Measurements from ENCODE around the gene TADA2A. TPM values are rescaled to one million over a fixed set of nuclear protein-coding genes. Genes with fewer than 3 reads are reported as not detected.
"Not testable (repeated sequence)": the region's sequence is repeated elsewhere in the genome, so short reads cannot be mapped to it uniquely, and the experiment has no call there.

The TADA2A gene
- total RNA-seq, 2 experiments from 2014 or later = 41.6 to 41.8 TPM

DNA sequence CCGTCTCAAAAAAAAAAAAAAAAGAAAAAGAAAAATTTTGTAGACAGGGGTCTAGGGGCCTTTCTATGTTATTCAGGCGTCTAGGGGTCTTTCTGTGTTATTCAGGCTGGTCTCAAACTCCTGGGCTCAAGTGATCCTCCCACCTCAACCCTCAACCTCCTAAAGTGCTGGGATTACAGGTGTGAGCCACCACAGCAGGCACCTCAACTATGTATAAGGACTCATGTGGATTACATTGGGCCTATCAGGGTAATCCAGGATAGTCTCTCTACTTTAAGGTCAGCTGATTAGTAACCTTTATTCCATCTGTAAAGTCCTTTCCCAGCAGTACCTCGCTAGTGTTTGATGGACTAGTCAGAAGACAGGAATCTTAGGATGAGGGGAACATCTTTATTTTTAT, 22.4 kb downstream of the TADA2A start:
- no peak for DNase-seq
- peaks cover 41% of the 10 kb centered on the region for H3K36me3 Mint-ChIP-seq
- H3K4me1 Mint-ChIP-seq = peaks cover 27% of the 10 kb centered on the region
- no peaks in the 10 kb centered on the region for H3K27me3 Mint-ChIP-seq
- H3K9me3 Mint-ChIP-seq = no peaks in the 10 kb centered on the region
- H3K27ac Mint-ChIP-seq = peak overlapping the region; percentile 95
- H3K4me3 Mint-ChIP-seq = no peak overlapping the region

DNA sequence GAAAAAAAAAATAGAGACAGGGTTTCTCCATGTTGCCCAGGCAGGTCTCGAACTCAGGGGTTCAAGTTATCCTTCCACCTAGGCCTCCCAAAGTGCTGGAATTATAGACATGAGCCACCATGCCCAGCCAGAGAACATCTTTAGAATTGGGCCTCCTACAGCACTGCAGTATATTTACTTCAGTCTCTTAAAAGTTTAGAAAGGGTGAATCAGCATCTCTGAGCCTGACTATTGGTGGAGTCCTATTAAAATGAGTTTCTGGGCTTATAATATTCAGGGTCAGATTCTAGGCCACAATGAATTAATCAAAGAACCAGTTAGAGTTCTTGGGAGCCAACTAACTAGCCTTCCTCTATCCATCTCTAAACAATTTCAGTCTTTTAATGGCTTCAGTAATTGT, 22.8 kb downstream of the TADA2A start:
- no peak for DNase-seq
- Mint-ChIP-seq H3K4me1 (peaks cover 27% of the 10 kb centered on the region), H3K27ac (peak overlapping the region; percentile 95), H3K36me3 (peaks cover 44% of the 10 kb centered on the region), H3K9me3 (no peaks in the 10 kb centered on the region), H3K27me3 (no peaks in the 10 kb centered on the region), H3K4me3 (peak overlapping the region; percentile 54)

- Mint-ChIP-seq H3K36me3 (peaks cover 42% of the 10 kb centered on the region), H3K27me3 (no peaks in the 10 kb centered on the region), H3K4me1 (peaks cover 27% of the 10 kb centered on the region), H3K4me3 (peak overlapping the region; percentile 54), H3K9me3 (no peaks in the 10 kb centered on the region), H3K27ac (peak overlapping the region; percentile 95)
- DNase-seq = no peak
These were observed 23.5 kb downstream of the TADA2A start for GRCh38 chr17:37430051-37430627.

GRCh38 chr17:37432671-37433070, 26.0 kb downstream of the TADA2A start:
- Mint-ChIP-seq H3K4me1 (peaks cover 27% of the 10 kb centered on the region), H3K27ac (no peak overlapping the region), H3K36me3 (peaks cover 34% of the 10 kb centered on the region), H3K27me3 (no peaks in the 10 kb centered on the region), H3K4me3 (no peak overlapping the region), H3K9me3 (no peaks in the 10 kb centered on the region)
- no peak for DNase-seq

- H3K36me3 Mint-ChIP-seq = peaks cover 26% of the 10 kb centered on the region
- H3K4me3 Mint-ChIP-seq = no peak overlapping the region
- H3K4me1 Mint-ChIP-seq = peaks cover 4% of the 10 kb centered on the region
- H3K27ac Mint-ChIP-seq = no peak overlapping the region
- DNase-seq = no peak
- H3K9me3 Mint-ChIP-seq = no peaks in the 10 kb centered on the region
- H3K27me3 Mint-ChIP-seq = no peaks in the 10 kb centered on the region
These were observed 31.5 kb downstream of the TADA2A start for GRCh38 chr17:37438141-37438540.

DNA sequence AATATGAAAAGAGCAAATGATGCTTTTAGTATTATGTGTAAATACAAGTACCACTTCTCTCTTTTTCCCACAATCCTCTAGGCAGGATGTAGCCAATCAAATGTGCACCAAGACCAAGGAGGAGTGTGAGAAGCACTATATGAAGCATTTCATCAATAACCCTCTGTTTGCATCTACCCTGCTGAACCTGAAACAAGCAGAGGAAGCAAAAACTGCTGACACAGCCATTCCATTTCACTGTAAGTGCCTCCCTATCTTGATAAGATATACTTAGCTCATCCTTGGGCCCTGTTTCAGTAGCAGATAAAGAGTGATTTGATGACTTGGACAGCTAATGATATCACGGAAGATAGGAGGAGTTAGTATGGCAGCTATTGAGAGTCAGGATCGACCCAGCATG, 33.7 kb downstream of the TADA2A start:
- Mint-ChIP-seq H3K4me3 (no peak overlapping the region), H3K9me3 (no peaks in the 10 kb centered on the region), H3K27ac (no peak overlapping the region), H3K27me3 (no peaks in the 10 kb centered on the region), H3K4me1 (peaks cover 3% of the 10 kb centered on the region), H3K36me3 (peaks cover 20% of the 10 kb centered on the region)
- DNase-seq = no peak

DNA sequence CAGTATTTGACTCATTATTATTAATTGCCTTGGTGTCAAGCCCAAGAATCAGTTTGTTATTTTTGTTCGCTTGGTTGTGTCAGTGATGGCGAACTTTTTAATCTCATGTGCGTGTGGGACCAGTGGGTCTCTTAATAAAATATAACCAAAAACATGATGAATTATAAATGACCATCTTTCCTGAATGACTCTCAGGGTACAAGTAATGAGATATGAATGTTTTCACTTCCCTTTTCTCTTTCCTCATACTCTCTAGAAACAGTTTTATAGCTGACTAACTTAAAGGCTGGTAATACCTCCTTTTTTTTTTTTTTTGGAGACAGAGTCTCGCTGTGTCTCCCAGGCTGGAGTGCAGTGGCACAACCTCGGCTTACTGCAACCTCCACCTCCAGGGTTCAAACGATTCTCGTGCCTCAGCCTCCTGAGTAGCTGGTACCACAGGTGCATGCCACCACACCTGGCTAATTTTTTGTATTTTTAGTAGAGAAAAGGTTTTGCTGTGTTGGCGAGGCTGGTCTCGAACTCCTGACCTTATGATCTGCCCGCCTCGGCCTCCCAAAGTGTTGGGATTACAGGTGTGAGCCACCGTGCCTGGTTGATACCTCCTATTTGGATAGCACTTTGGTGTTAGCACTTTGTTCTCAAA, 34.8 kb downstream of the TADA2A start:
- peaks cover 23% of the 10 kb centered on the region for H3K36me3 Mint-ChIP-seq
- H3K27ac Mint-ChIP-seq, H3K27me3 Mint-ChIP-seq, DNase-seq, H3K4me3 Mint-ChIP-seq, H3K9me3 Mint-ChIP-seq, H3K4me1 Mint-ChIP-seq: not testable (repeated sequence)

GRCh38 chr17:37446027-37446426, 39.3 kb downstream of the TADA2A start:
- no peak overlapping the region for H3K4me3 Mint-ChIP-seq
- no peaks in the 10 kb centered on the region for H3K27me3 Mint-ChIP-seq
- H3K4me1 Mint-ChIP-seq = peaks cover 2% of the 10 kb centered on the region
- no peak for DNase-seq
- no peak overlapping the region for H3K27ac Mint-ChIP-seq
- H3K36me3 Mint-ChIP-seq = peaks cover 19% of the 10 kb centered on the region
- H3K9me3 Mint-ChIP-seq = no peaks in the 10 kb centered on the region

- Mint-ChIP-seq H3K36me3 (peaks cover 20% of the 10 kb centered on the region), H3K4me1 (peaks cover 2% of the 10 kb centered on the region), H3K27me3 (no peaks in the 10 kb centered on the region), H3K4me3 (no peak overlapping the region), H3K27ac (no peak overlapping the region), H3K9me3 (no peaks in the 10 kb centered on the region)
- DNase-seq = no peak
These were observed 41.0 kb downstream of the TADA2A start for GRCh38 chr17:37447641-37448040.

GRCh38 chr17:37450112-37450511, 43.4 kb downstream of the TADA2A start:
- no peak overlapping the region for H3K27ac Mint-ChIP-seq
- no peak overlapping the region for H3K4me3 Mint-ChIP-seq
- H3K4me1 Mint-ChIP-seq = peaks cover 2% of the 10 kb centered on the region
- H3K36me3 Mint-ChIP-seq = peaks cover 18% of the 10 kb centered on the region
- H3K27me3 Mint-ChIP-seq = no peaks in the 10 kb centered on the region
- H3K9me3 Mint-ChIP-seq = no peaks in the 10 kb centered on the region
- no peak for DNase-seq

GRCh38 chr17:37457801-37458200, 51.1 kb downstream of the TADA2A start:
- DNase-seq, H3K27ac Mint-ChIP-seq, H3K27me3 Mint-ChIP-seq, H3K4me3 Mint-ChIP-seq, H3K9me3 Mint-ChIP-seq, H3K4me1 Mint-ChIP-seq: not testable (repeated sequence)
- peaks cover 12% of the 10 kb centered on the region for H3K36me3 Mint-ChIP-seq

DNA sequence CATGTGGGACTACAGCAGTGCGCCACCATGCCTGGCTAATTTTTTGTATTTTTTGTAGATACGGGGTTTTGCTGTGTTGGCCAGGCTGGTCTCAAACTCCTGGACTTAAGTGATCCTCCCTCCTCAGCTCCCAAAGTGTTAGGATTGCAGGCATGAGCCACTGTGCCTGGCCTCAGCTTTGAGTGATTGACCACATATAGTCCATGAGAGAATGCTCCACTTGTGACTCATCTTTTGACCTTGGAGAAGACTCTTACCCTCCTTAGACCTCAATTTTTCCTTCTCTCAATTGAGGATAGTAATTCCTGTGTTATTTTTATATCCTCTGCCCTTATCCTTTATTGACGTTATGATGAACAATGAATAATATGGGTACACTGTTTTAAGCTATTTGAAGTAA, 52.1 kb downstream of the TADA2A start:
- no peak overlapping the region for H3K4me3 Mint-ChIP-seq
- H3K9me3 Mint-ChIP-seq = no peaks in the 10 kb centered on the region
- peaks cover 12% of the 10 kb centered on the region for H3K36me3 Mint-ChIP-seq
- DNase-seq = no peak
- peaks cover 5% of the 10 kb centered on the region for H3K4me1 Mint-ChIP-seq
- no peaks in the 10 kb centered on the region for H3K27me3 Mint-ChIP-seq
- no peak overlapping the region for H3K27ac Mint-ChIP-seq

GRCh38 chr17:37461668-37462067, 55.0 kb downstream of the TADA2A start:
- peaks cover 20% of the 10 kb centered on the region for H3K36me3 Mint-ChIP-seq
- H3K9me3 Mint-ChIP-seq = no peaks in the 10 kb centered on the region
- H3K4me1 Mint-ChIP-seq = peaks cover 5% of the 10 kb centered on the region
- peak overlapping the region; percentile 6 for H3K27ac Mint-ChIP-seq
- no peak overlapping the region for H3K4me3 Mint-ChIP-seq
- H3K27me3 Mint-ChIP-seq = no peaks in the 10 kb centered on the region
- no peak for DNase-seq

DNA sequence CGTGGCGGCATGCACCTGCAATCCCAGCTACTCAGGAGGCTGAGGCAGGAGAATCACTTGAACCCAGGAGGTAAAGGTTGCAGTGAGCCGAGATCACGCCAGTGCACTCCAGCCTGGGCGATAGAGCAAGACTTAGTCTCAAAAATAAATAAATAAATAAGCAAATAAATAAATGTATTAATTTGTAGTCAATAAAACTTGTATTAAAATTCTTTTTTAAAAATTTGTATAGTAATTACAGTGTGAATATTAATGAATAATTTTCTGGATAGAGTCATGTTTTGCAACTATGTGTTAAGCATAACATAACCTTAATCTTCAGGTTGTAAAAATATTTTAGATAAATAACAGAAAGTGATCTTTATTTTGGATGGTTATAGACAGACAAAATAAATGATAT, 55.8 kb downstream of the TADA2A start:
- no peaks in the 10 kb centered on the region for H3K27me3 Mint-ChIP-seq
- no peak overlapping the region for H3K27ac Mint-ChIP-seq
- no peak for DNase-seq
- H3K9me3 Mint-ChIP-seq = no peaks in the 10 kb centered on the region
- no peak overlapping the region for H3K4me3 Mint-ChIP-seq
- peaks cover 20% of the 10 kb centered on the region for H3K36me3 Mint-ChIP-seq
- H3K4me1 Mint-ChIP-seq = peaks cover 5% of the 10 kb centered on the region

- Mint-ChIP-seq H3K36me3 (peaks cover 20% of the 10 kb centered on the region), H3K27me3 (no peaks in the 10 kb centered on the region)
These were observed 56.4 kb downstream of the TADA2A start for GRCh38 chr17:37463039-37463438.

GRCh38 chr17:37465069-37465616, 58.5 kb downstream of the TADA2A start:
- peaks cover 13% of the 10 kb centered on the region for H3K36me3 Mint-ChIP-seq
- H3K4me1 Mint-ChIP-seq = peaks cover 5% of the 10 kb centered on the region
- no peaks in the 10 kb centered on the region for H3K27me3 Mint-ChIP-seq
- H3K9me3 Mint-ChIP-seq = no peaks in the 10 kb centered on the region
- no peak for DNase-seq
- H3K4me3 Mint-ChIP-seq = no peak overlapping the region
- no peak overlapping the region for H3K27ac Mint-ChIP-seq

More at GRCh38 chr17:37463039-37463438, 56.4 kb downstream of the TADA2A start:
- DNase-seq = no peak
- no peaks in the 10 kb centered on the region for H3K9me3 Mint-ChIP-seq
- no peak overlapping the region for H3K27ac Mint-ChIP-seq
- peaks cover 5% of the 10 kb centered on the region for H3K4me1 Mint-ChIP-seq
- H3K4me3 Mint-ChIP-seq = no peak overlapping the region

Measured in activated naive CD8-positive, alpha-beta T cell treated with anti-CD3 and anti-CD28 coated beads for 36 hours (primary cell).